Thyroid gland (tissue), 4 donors: ENCODE measurements around the gene VWA3B. TPM values are rescaled to one million over a fixed set of nuclear protein-coding genes. Genes with fewer than 3 reads are reported as not detected.

ENCODE experiments used
- DNase-seq, 2 donors: peaks; one replicate each; pipeline ENCODE4 v3.0.0-alpha.2; 2019
- H3K27ac ChIP-seq, 3 donors: fragments of 200-600 bp; sonication (generic); 1 replicate in 2 of 3; 2 replicates in 1 of 3; pipeline ENCODE4 v1.5.1; 2016 to 2019; ENCODE audit warnings: mild to moderate bottlenecking in 1 of 3, moderate library complexity in 1 of 3
- H3K27me3 ChIP-seq: fragments of 200-600 bp; sonication (generic); one replicate; pipeline ENCODE4 v1.5.1; 2019
- H3K36me3 ChIP-seq, 2 donors: fragments of 200-600 bp; sonication (generic); one replicate each; pipeline ENCODE4 v1.5.1; 2016 to 2019
- H3K4me1 ChIP-seq, 2 donors: fragments of 200-600 bp; sonication (generic); one replicate each; pipeline ENCODE4 v1.5.1; 2017 to 2019
- H3K4me3 ChIP-seq, 3 donors: fragments of 200-600 bp; sonication (generic); replicated peaks in 1 of 3; 1 replicate in 2 of 3; 2 replicates in 1 of 3; pipeline ENCODE4 v1.5.1; 2016; ENCODE audit warnings: mild to moderate bottlenecking in 1 of 3
- H3K9me3 ChIP-seq: fragments of 200-600 bp; sonication (generic); one replicate; pipeline ENCODE4 v1.5.1; 2017
- POLR2A ChIP-seq, 2 donors: fragments of 450-650 bp; IDR thresholded peaks; one replicate each; pipeline ENCODE4 v1.6.1; 2017; ENCODE audit warnings: antibody characterized with exemption in 2 of 2, mild to moderate bottlenecking in 2 of 2, moderate library complexity in 1 of 2
- WGBS, 2 donors: methylation state at CpG; one replicate each; pipeline ENCODE4 v1.1.5; 2017; 5-methylcytosine and 5-hydroxymethylcytosine counted together
- intact Hi-C: fragments of 100-400 bp; cut with DNase I; formaldehyde crosslinking; loops from one replicate; pipeline ENCODE4 v1.15.1; 2023
- total RNA-seq, 4 donors: library from RNA; depleted of rRNA; stranded (reverse); fragments of >200 nt; gene quantifications; one replicate each; pipeline ENCODE4 v1.2.3, GENCODE V29; 2016
- TF ChIP-seq, protein P1 (sequence below), 6 experiments: fragments of 200-600 bp in 3 of 6; fragments of 450-650 bp in 3 of 6; sonication (generic) in 3 of 6; IDR thresholded peaks; one replicate each; pipeline ENCODE4 v1.5.1; 2016 to 2019; ENCODE audit warnings: antibody characterized with exemption in 6 of 6, mild to moderate bottlenecking in 2 of 6, inconsistent platforms in 1 of 6, moderate library complexity in 1 of 6

VWA3B gene
- total RNA-seq, 4 donors from 2014 or later, result 0.81 TPM; not detected in 3

DNA sequence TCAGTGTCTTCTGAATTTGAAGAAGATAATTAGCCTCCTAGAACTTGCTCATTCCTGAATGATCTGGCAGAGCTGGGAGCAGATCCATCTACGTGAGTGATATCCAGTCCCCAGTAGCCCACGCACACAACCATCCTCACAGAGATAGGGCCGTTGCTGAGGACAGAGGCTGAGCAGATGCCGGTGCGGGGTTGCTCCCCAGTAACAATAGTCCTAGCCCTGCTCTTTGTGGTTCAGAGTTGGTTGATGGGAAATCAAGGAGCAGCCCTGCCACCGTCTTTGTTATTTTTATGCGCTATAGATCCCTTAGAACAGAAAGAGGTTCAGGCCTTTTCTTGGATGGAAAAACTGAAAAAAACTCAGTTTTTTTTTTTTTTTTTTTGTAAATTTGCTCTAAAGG, 69.3 kb downstream of the VWA3B start:
- intact Hi-C loops, result no loop called here
- no peak for TF ChIP-seq POLR2A (IDR thresholded peaks at IDR 0.05)
- TF ChIP-seq, protein P1, sequence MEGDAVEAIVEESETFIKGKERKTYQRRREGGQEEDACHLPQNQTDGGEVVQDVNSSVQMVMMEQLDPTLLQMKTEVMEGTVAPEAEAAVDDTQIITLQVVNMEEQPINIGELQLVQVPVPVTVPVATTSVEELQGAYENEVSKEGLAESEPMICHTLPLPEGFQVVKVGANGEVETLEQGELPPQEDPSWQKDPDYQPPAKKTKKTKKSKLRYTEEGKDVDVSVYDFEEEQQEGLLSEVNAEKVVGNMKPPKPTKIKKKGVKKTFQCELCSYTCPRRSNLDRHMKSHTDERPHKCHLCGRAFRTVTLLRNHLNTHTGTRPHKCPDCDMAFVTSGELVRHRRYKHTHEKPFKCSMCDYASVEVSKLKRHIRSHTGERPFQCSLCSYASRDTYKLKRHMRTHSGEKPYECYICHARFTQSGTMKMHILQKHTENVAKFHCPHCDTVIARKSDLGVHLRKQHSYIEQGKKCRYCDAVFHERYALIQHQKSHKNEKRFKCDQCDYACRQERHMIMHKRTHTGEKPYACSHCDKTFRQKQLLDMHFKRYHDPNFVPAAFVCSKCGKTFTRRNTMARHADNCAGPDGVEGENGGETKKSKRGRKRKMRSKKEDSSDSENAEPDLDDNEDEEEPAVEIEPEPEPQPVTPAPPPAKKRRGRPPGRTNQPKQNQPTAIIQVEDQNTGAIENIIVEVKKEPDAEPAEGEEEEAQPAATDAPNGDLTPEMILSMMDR (IDR thresholded peaks at IDR 0.05), result no peak
- no peaks in the 10 kb centered on the region for H3K36me3 ChIP-seq
- no peak overlapping the region for H3K27ac ChIP-seq
- H3K4me3 ChIP-seq, result no peak overlapping the region
- no peaks in the 10 kb centered on the region for H3K4me1 ChIP-seq
- no peak for DNase-seq
- 94 to 95% methylated on average over 7 of the region's 7 CpGs for WGBS, 2 donors
- H3K9me3 ChIP-seq, result no peaks in the 10 kb centered on the region
- no peaks in the 10 kb centered on the region for H3K27me3 ChIP-seq

DNA sequence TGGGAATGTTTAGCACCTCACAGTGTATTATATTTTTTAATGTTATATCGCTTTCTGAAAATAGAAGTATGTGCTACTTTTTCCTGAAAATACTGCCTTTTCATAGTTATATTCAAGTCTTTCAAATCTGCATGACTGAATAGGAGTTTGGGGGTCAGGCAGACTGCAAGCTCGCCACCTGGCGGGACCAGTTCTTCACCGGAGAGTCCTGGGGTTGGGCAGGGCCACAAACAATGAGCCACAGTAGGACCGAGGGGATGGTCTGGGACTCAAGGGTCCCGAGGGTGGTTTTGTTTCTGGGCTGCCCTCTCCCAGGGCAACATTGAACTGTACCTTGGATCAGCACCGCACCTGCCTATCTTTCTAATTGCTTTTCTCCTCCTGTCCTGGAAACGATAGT, 70.6 kb downstream of the VWA3B start:
- Histone ChIP-seq H3K9me3 (no peaks in the 10 kb centered on the region), H3K27ac (no peak overlapping the region), H3K4me3 (no peak overlapping the region), H3K4me1 (no peaks in the 10 kb centered on the region), H3K36me3 (no peaks in the 10 kb centered on the region), H3K27me3 (no peaks in the 10 kb centered on the region)
- no peak for DNase-seq
- no peak for TF ChIP-seq POLR2A (IDR thresholded peaks at IDR 0.05)
- TF ChIP-seq, protein P1 (IDR thresholded peaks at IDR 0.05), result no peak
- 71 to 75% methylated on average over 8 of the region's 8 CpGs for WGBS, 2 donors
- intact Hi-C loops, result no loop called here

DNA sequence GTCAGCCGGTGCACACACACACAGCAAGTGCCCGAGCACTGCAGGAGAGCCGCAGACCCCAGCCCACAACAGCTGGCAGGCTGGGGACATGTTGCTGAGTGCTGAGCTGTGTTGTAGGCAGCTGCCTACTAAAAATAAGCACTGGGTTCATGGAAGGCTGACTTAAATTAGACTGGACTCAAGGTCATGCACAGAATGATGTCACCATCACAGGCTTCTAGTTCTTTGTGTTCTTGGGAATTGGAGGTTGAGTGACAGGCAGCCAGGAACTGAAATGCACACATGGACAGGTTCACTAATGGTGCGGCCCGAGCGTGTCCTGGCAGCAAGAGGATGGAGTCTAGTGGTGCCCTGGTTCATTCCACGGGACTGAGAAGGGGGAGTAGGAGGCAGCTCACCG, 71.3 kb downstream of the VWA3B start:
- H3K27ac ChIP-seq, result no peak overlapping the region
- DNase-seq, result no peak
- 81 to 85% methylated on average over 3 to 8 of the region's 8 CpGs for WGBS, 2 donors
- H3K4me1 ChIP-seq, result no peaks in the 10 kb centered on the region
- H3K27me3 ChIP-seq, result no peaks in the 10 kb centered on the region
- no peaks in the 10 kb centered on the region for H3K9me3 ChIP-seq
- TF ChIP-seq, protein P1 (IDR thresholded peaks at IDR 0.05), result no peak
- TF ChIP-seq POLR2A (IDR thresholded peaks at IDR 0.05), result no peak
- H3K4me3 ChIP-seq, result no peak overlapping the region
- no peaks in the 10 kb centered on the region for H3K36me3 ChIP-seq
- intact Hi-C loops, result no loop called here

DNA sequence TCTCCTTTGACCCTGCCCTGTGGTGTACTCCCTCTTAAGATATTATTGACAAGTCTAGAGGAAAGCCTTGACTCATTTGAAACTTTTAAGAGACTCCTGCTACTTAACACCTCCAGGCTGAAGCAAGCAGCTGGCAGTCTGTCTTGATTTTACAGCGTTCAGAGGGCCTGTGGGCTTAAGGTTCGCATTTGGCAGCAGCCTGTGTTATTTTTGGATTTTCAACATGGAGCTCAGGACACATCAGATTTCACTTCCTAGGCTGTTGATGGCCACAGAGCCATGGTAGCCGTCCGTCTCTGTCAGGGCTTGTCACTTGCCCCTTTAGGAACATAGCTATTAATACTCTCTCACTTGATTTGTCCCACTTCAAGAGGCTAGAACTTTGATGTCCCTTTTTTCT, 73.6 kb downstream of the VWA3B start:
- TF ChIP-seq, protein P1 (IDR thresholded peaks at IDR 0.05), result no peak
- TF ChIP-seq POLR2A (IDR thresholded peaks at IDR 0.05), result no peak
- Histone ChIP-seq H3K9me3 (no peaks in the 10 kb centered on the region), H3K27ac (no peak overlapping the region), H3K27me3 (no peaks in the 10 kb centered on the region), H3K4me3 (no peak overlapping the region), H3K36me3 (no peaks in the 10 kb centered on the region), H3K4me1 (no peaks in the 10 kb centered on the region)
- intact Hi-C loops, result no loop called here
- no peak for DNase-seq
- 63 to 71% methylated on average over 4 of the region's 4 CpGs for WGBS, 2 donors

DNA sequence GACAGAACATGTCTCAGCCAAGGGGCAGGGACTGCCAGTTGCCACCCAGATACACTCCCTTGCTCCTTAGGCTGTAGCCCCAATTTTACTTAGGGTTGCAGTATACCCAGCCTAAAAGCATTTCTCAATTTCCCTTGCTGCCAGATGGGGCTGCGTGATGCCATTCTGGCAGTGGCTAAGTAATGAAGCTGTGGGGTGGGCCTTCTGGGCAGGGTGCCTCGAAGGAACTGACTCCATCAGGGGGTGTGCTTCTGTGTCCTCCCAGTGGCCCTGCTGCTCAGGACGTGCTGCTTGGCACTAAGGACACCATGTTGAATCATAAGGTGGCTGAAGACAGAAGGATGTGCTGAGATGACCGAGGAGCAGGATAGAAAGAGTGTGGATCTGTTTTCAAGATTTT, 74.2 kb downstream of the VWA3B start:
- Histone ChIP-seq H3K4me1 (no peaks in the 10 kb centered on the region), H3K4me3 (no peak overlapping the region)
- WGBS, 2 donors, result 77 to 85% methylated on average over 4 of the region's 4 CpGs

More for the DNA sequence above, 74.2 kb downstream of the VWA3B start:
- no peaks in the 10 kb centered on the region for H3K9me3 ChIP-seq
- intact Hi-C loops, result no loop called here
- TF ChIP-seq, protein P1 (IDR thresholded peaks at IDR 0.05), result no peak
- no peak for TF ChIP-seq POLR2A (IDR thresholded peaks at IDR 0.05)
- no peaks in the 10 kb centered on the region for H3K36me3 ChIP-seq
- no peaks in the 10 kb centered on the region for H3K27me3 ChIP-seq
- no peak overlapping the region for H3K27ac ChIP-seq
- DNase-seq, result no peak
